ENCODE results near the gene GLS2.
A peak's percentile ranks its signal among the peaks of the same experiment; 100 is the strongest.

GLS2 gene

DNA sequence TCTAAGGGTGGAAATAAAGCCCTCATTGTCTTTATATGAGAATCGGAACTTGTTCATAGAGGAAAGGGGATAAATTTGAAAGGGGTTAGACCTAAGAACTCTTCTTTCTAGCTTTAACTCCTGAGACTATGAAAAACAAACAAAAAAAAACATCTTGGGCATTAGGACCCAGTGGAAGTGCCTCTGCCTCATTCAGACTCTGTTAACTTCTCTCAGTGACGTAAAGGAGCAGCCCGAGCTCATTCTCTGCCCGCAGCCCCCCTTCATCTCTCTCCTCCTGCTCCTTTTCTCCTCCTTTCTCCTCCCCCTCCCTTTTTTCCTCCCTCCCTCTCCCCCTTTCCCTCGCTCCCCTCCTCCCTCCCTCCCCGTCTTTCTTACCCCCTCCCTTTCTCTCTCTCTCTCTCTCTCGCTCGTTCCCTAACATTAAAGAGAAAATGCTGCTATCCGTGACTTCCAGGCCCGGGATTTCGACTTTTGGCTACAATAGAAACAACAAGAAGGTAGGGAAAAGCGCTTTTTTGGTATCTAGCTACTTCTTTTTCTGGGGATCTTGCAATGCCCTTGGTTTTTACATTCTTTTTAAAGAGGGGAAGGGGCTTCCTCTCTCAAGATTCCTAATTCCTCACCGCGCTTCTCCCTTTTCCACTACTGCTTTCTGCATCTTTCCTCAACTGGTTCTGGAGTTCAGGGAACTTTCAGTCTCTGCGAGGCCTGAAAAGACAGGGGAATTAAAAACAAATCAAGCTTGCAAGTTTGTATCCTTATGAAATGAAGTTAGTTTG is 33.8 kb upstream of the GLS2 start, which contains the start of gene RBMS2:
Gene RBMS2, plus strand, starts transcription at position 231 of the 782 bp plus-strand sequence. Its CDS starts 204 bp downstream, at position 435.
- H3K4me2 ChIP-seq (ENCODE audit: low read depth, low read length, poor library complexity, severe bottlenecking), result peak within 1 kb of the TSS; percentile 50
- no peaks in the 10 kb centered on the region for H4K20me1 ChIP-seq (ENCODE audit: low read depth, low read length)
- no peaks in the 10 kb centered on the region for H3K9me2 ChIP-seq (replicated peaks; ENCODE audit: insufficient read depth, low read length)
- H3K9ac ChIP-seq (ENCODE audit: low read length), result peak within 1 kb of the TSS; percentile 46
- H2AFZ ChIP-seq (ENCODE audit: low read depth, low read length, severe bottlenecking), result peak within 1 kb of the TSS; percentile 64
- H3K36me3 ChIP-seq (ENCODE audit: low read length), result no peaks in the 10 kb centered on the region
- H3F3A ChIP-seq (ENCODE audit: insufficient read depth), result no peaks in the 10 kb centered on the region
- H3K79me2 ChIP-seq (ENCODE audit: insufficient read depth, low read length), result no peaks in the 10 kb centered on the region
- H3K27ac ChIP-seq (ENCODE audit: low read depth, low read length), result no peak within 1 kb of the TSS
- no peaks in the 10 kb centered on the region for H3K27me3 ChIP-seq (ENCODE audit: low read length)
- TF ChIP-seq, protein P1, sequence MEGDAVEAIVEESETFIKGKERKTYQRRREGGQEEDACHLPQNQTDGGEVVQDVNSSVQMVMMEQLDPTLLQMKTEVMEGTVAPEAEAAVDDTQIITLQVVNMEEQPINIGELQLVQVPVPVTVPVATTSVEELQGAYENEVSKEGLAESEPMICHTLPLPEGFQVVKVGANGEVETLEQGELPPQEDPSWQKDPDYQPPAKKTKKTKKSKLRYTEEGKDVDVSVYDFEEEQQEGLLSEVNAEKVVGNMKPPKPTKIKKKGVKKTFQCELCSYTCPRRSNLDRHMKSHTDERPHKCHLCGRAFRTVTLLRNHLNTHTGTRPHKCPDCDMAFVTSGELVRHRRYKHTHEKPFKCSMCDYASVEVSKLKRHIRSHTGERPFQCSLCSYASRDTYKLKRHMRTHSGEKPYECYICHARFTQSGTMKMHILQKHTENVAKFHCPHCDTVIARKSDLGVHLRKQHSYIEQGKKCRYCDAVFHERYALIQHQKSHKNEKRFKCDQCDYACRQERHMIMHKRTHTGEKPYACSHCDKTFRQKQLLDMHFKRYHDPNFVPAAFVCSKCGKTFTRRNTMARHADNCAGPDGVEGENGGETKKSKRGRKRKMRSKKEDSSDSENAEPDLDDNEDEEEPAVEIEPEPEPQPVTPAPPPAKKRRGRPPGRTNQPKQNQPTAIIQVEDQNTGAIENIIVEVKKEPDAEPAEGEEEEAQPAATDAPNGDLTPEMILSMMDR (IDR thresholded peaks at IDR 0.05; ENCODE audit: insufficient read depth, low read length, poor library complexity, severe bottlenecking), result no peak
- TF ChIP-seq EZH2phosphoT487 (conservative IDR thresholded peaks at IDR 0.05; ENCODE audit: low read length), result no peak
- peak within 1 kb of the TSS; percentile 43 for H3K4me3 ChIP-seq (ENCODE audit: insufficient read depth, low read length, poor library complexity, severe bottlenecking)
- H3K9me3 ChIP-seq (ENCODE audit: insufficient read depth, low read length), result no peaks in the 10 kb centered on the region

DNA sequence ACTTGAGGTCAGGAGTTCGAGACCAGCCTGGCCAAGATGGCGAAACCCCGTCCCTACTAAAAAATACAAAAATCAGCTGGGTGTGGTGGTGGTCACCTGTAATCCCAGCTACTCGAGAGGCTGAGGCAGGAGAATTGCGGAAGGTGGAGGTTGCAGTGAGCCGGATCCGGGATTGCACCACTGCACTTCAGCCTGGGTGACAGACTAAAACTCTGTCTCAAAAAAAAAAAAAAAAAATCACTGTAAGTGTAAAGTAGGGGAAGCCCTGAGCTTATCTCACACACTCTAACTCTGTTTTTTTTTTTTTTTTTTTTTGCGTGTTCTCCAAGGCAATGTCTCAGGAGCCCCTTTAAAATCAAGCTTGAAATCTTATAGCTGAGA is 33.2 kb upstream of the GLS2 start:
- no peaks in the 10 kb centered on the region for H3F3A ChIP-seq (ENCODE audit: insufficient read depth)
- H3K9me2 ChIP-seq (replicated peaks; ENCODE audit: insufficient read depth, low read length), result no peaks in the 10 kb centered on the region
- no peaks in the 10 kb centered on the region for H3K27me3 ChIP-seq (ENCODE audit: low read length)
- H3K9ac ChIP-seq (ENCODE audit: low read length), result peak overlapping the region; percentile 46; the same call in 1 of the 2 replicates
- H3K36me3 ChIP-seq (ENCODE audit: low read length), result no peaks in the 10 kb centered on the region
- H2AFZ ChIP-seq (ENCODE audit: low read depth, low read length, severe bottlenecking), result peak overlapping the region; percentile 64
- no peaks in the 10 kb centered on the region for H3K79me2 ChIP-seq (ENCODE audit: insufficient read depth, low read length)
- no peak overlapping the region for H3K4me3 ChIP-seq (ENCODE audit: insufficient read depth, low read length, poor library complexity, severe bottlenecking)
- H3K4me2 ChIP-seq (ENCODE audit: low read depth, low read length, poor library complexity, severe bottlenecking), result peak overlapping the region; percentile 50
- H3K9me3 ChIP-seq (ENCODE audit: insufficient read depth, low read length), result no peaks in the 10 kb centered on the region
- no peak overlapping the region for H3K27ac ChIP-seq (ENCODE audit: low read depth, low read length)
- TF ChIP-seq, protein P1 (IDR thresholded peaks at IDR 0.05; ENCODE audit: insufficient read depth, low read length, poor library complexity, severe bottlenecking), result no peak
- TF ChIP-seq EZH2phosphoT487 (conservative IDR thresholded peaks at IDR 0.05; ENCODE audit: low read length), result no peak
- no peaks in the 10 kb centered on the region for H4K20me1 ChIP-seq (ENCODE audit: low read depth, low read length)

DNA sequence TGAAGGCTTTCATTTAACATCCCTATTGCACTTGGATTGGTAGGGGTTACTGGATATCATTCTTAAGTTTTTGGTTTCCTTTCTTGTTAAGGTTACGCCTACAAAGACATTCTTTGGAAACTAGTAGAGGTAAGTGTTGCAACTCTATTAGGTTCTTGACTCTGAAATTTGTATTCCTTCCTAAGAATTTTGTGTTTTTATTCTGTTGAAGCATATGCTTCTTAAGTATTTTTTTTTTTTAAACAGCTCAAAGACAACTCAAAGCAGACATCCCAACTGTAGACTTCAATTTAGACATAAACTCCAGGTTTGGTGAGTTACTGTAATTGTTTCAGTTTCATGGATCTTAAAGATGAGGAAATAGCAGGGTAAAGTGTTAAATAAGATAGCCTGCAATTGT is 32.5 kb upstream of the GLS2 start:
- no peak overlapping the region for H3K4me3 ChIP-seq (ENCODE audit: insufficient read depth, low read length, poor library complexity, severe bottlenecking)

More for the DNA sequence above, 32.5 kb upstream of the GLS2 start:
- H3K27me3 ChIP-seq (ENCODE audit: low read length), result no peaks in the 10 kb centered on the region
- H3F3A ChIP-seq (ENCODE audit: insufficient read depth), result no peaks in the 10 kb centered on the region
- H4K20me1 ChIP-seq (ENCODE audit: low read depth, low read length), result no peaks in the 10 kb centered on the region
- no peaks in the 10 kb centered on the region for H3K9me2 ChIP-seq (replicated peaks; ENCODE audit: insufficient read depth, low read length)
- no peak overlapping the region for H2AFZ ChIP-seq (ENCODE audit: low read depth, low read length, severe bottlenecking)
- no peak overlapping the region for H3K27ac ChIP-seq (ENCODE audit: low read depth, low read length)
- H3K4me2 ChIP-seq (ENCODE audit: low read depth, low read length, poor library complexity, severe bottlenecking), result no peak overlapping the region
- H3K9me3 ChIP-seq (ENCODE audit: insufficient read depth, low read length), result no peaks in the 10 kb centered on the region
- TF ChIP-seq, protein P1 (IDR thresholded peaks at IDR 0.05; ENCODE audit: insufficient read depth, low read length, poor library complexity, severe bottlenecking), result no peak
- no peak for TF ChIP-seq EZH2phosphoT487 (conservative IDR thresholded peaks at IDR 0.05; ENCODE audit: low read length)
- H3K79me2 ChIP-seq (ENCODE audit: insufficient read depth, low read length), result no peaks in the 10 kb centered on the region
- no peak overlapping the region for H3K9ac ChIP-seq (ENCODE audit: low read length)
- H3K36me3 ChIP-seq (ENCODE audit: low read length), result no peaks in the 10 kb centered on the region
